ENCODE data around the gene NR2F1-AS1.

- TF ChIP-seq POLR2AphosphoS5 (IDR thresholded peaks at IDR 0.05; ENCODE audit: low read depth, low read length) (no peak), CTCF (IDR thresholded peaks at IDR 0.05) (no peak), SIN3A (IDR thresholded peaks at IDR 0.05; ENCODE audit: borderline replicate concordance, insufficient read depth, low read depth, low read length) (no peak)
- TF ChIP-seq, protein P1, sequence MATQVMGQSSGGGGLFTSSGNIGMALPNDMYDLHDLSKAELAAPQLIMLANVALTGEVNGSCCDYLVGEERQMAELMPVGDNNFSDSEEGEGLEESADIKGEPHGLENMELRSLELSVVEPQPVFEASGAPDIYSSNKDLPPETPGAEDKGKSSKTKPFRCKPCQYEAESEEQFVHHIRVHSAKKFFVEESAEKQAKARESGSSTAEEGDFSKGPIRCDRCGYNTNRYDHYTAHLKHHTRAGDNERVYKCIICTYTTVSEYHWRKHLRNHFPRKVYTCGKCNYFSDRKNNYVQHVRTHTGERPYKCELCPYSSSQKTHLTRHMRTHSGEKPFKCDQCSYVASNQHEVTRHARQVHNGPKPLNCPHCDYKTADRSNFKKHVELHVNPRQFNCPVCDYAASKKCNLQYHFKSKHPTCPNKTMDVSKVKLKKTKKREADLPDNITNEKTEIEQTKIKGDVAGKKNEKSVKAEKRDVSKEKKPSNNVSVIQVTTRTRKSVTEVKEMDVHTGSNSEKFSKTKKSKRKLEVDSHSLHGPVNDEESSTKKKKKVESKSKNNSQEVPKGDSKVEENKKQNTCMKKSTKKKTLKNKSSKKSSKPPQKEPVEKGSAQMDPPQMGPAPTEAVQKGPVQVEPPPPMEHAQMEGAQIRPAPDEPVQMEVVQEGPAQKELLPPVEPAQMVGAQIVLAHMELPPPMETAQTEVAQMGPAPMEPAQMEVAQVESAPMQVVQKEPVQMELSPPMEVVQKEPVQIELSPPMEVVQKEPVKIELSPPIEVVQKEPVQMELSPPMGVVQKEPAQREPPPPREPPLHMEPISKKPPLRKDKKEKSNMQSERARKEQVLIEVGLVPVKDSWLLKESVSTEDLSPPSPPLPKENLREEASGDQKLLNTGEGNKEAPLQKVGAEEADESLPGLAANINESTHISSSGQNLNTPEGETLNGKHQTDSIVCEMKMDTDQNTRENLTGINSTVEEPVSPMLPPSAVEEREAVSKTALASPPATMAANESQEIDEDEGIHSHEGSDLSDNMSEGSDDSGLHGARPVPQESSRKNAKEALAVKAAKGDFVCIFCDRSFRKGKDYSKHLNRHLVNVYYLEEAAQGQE (IDR thresholded peaks at IDR 0.05; ENCODE audit: insufficient read depth in 1 of 2, low read depth in 2 of 2, low read length in 1 of 2) = no peak
These were observed 9.5 kb upstream of the NR2F1-AS1 start for GRCh38 chr5:93590493-93590892.

Measured in Panc1 (cell line).